PC-9 (cell line): ENCODE data around the gene LTBP3. TPM values are rescaled to one million over a fixed set of nuclear protein-coding genes. Genes with fewer than 3 reads are reported as not detected.
A peak's percentile ranks its signal among the peaks of the same experiment; 100 is the strongest.

Source experiments
- BruUV-seq: library from RNA; stranded (reverse); fragments of 400-500 nt; replicated peaks from 2 replicates; lab custom pipeline; 2021; lab: Mats Ljungman, UMichigan
- CTCF ChIA-PET: fragments of 300-600 bp; sonication (Branson Sonifier 250); formaldehyde crosslinking; loops from one replicate; lab custom pipeline; 2022; ENCODE audit warnings: antibody characterized with exemption; lab: Charles Lee
- POLR2A ChIA-PET: fragments of 300-600 bp; sonication (Branson Sonifier 250); formaldehyde crosslinking; loops from one replicate; lab custom pipeline; 2022; ENCODE audit warnings: antibody characterized with exemption; ENCODE audit not compliant: unreplicated experiment; lab: Charles Lee
- DNase-seq, 2 experiments: peaks; one replicate each; pipeline versions ENCODE4 v3.0.0 to v3.0.0-alpha.2; 2015 to 2022; ENCODE audit warnings: mixed read lengths in 1 of 2
- H2AFZ ChIP-seq: fragments of 200-600 bp; sonication (generic); 2 replicates; pipeline ENCODE4 v1.8.1; 2017; ENCODE audit warnings: antibody characterized with exemption
- H3F3A ChIP-seq: fragments of 200-600 bp; sonication (generic); 2 replicates; pipeline ENCODE4 v1.8.1; 2017; ENCODE audit warnings: antibody characterized with exemption, mild to moderate bottlenecking, low read depth; ENCODE audit not compliant: insufficient read depth
- H3K27ac ChIP-seq: fragments of 200-600 bp; sonication (generic); 2 replicates; pipeline ENCODE4 v1.6.1; 2016; ENCODE audit warnings: mixed run types
- H3K27me3 ChIP-seq: fragments of 200-600 bp; sonication (generic); 2 replicates; pipeline ENCODE4 v1.6.1; 2016; ENCODE audit warnings: low read depth, mixed run types; ENCODE audit not compliant: insufficient read depth
- H3K36me3 ChIP-seq: fragments of 200-600 bp; sonication (generic); 2 replicates; pipeline ENCODE4 v1.6.1; 2016; ENCODE audit warnings: low read depth, mixed run types
- H3K4me1 ChIP-seq: fragments of 200-600 bp; sonication (generic); replicated peaks from 2 replicates; pipeline ENCODE4 v1.6.1; 2016; ENCODE audit warnings: mixed run types; ENCODE audit not compliant: insufficient read depth
- H3K4me2 ChIP-seq: fragments of 200-600 bp; sonication (generic); 2 replicates; pipeline ENCODE4 v1.6.1; 2017; ENCODE audit warnings: mixed run types
- H3K4me3 ChIP-seq: fragments of 200-600 bp; sonication (generic); 2 replicates; pipeline ENCODE4 v1.6.1; 2016; ENCODE audit warnings: mixed run types
- H3K79me2 ChIP-seq: fragments of 200-600 bp; sonication (generic); 2 replicates; pipeline ENCODE4 v1.6.1; 2017; ENCODE audit warnings: low read depth, mixed run types
- H3K9me2 ChIP-seq: fragments of 200-600 bp; sonication (generic); 2 replicates; pipeline ENCODE4 v1.8.1; 2017; ENCODE audit warnings: mild to moderate bottlenecking; ENCODE audit not compliant: insufficient read depth
- H3K9me3 ChIP-seq: fragments of 200-600 bp; sonication (generic); 2 replicates; pipeline ENCODE4 v1.8.1; 2016; ENCODE audit warnings: low read depth; ENCODE audit not compliant: insufficient read depth
- H4K20me1 ChIP-seq: fragments of 200-600 bp; sonication (generic); 2 replicates; pipeline ENCODE4 v1.8.1; 2017; ENCODE audit not compliant: insufficient read depth
- EZH2 ChIP-seq: fragments of 200-600 bp; sonication (generic); IDR thresholded peaks from 2 replicates; pipeline ENCODE4 v1.8.0; 2017; ENCODE audit warnings: antibody characterized with exemption, low read depth
- intact Hi-C: fragments of 100-400 bp; cut with micrococcal nuclease; formaldehyde crosslinking; loops from one replicate; pipeline ENCODE4 v1.10.0; 2022; ENCODE audit not compliant: unreplicated experiment
- total RNA-seq: library from RNA; stranded (reverse); gene quantifications from 2 replicates; pipeline ENCODE4 v1.2.3, GENCODE V29; 2021
- TF ChIP-seq, protein P1 (sequence below): fragments of 200-600 bp; sonication (generic); conservative IDR thresholded peaks from 2 replicates; pipeline ENCODE4 v1.6.1; 2017; ENCODE audit warnings: mixed run types, antibody characterized with exemption, mild to moderate bottlenecking, moderate library complexity

The LTBP3 gene
- total RNA-seq, 1 experiment from 2014 or later, result 455 TPM

DNA sequence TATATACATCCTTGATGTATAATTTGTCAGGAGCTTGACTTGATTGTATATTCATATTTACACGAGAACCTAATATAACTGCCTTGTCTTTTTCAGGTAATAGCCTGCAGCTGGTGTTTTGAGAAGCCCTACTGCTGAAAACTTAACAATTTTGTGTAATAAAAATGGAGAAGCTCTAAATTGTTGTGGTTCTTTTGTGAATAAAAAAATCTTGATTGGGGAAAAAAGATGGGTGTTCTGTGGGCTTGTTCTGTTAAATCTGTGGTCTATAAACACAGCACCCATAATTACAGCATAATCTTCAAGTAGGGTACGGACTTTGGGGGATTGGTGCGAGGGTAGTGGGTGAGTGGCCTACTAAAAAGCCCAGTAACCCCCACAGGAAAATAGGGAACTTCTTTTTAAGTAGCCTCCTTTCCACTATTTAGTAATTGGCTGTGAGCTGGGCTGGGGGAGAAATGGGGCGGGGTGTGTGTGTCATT lies 51.8 kb downstream of the LTBP3 start:
- no peak for DNase-seq
- Histone ChIP-seq H3K9me2 (no peaks in the 10 kb centered on the region), H3K4me1 (peaks cover 56% of the 10 kb centered on the region), H3K9me3 (no peaks in the 10 kb centered on the region), H3K4me3 (peak overlapping the region; percentile 7; the same call in 1 of the 2 replicates), H3K36me3 (peaks cover 52% of the 10 kb centered on the region), H3K4me2 (peak overlapping the region; percentile 99), H3F3A (peaks cover 85% of the 10 kb centered on the region), H4K20me1 (peaks cover 59% of the 10 kb centered on the region), H3K79me2 (peaks cover 55% of the 10 kb centered on the region), H2AFZ (no peak overlapping the region), H3K27me3 (no peaks in the 10 kb centered on the region), H3K27ac (peak overlapping the region; percentile 97)
- intact Hi-C loops, result no loop called here
- BruUV-seq, result no TSS peak
- ChIA-PET CTCF (interaction anchor here (0.9 to 5.0 kb wide), 3 partner anchors 16 to 66 kb away, joined by 7 to 43 read pairs (median 22); partner anchors contain the start of gene FAM89B), POLR2A (interaction anchor here (0.6 to 2.9 kb wide), 11 partner anchors 7 to 82 kb away, joined by 3 to 61 read pairs (median 11); partner anchors contain the start of gene MALAT1)
- TF ChIP-seq, protein P1, sequence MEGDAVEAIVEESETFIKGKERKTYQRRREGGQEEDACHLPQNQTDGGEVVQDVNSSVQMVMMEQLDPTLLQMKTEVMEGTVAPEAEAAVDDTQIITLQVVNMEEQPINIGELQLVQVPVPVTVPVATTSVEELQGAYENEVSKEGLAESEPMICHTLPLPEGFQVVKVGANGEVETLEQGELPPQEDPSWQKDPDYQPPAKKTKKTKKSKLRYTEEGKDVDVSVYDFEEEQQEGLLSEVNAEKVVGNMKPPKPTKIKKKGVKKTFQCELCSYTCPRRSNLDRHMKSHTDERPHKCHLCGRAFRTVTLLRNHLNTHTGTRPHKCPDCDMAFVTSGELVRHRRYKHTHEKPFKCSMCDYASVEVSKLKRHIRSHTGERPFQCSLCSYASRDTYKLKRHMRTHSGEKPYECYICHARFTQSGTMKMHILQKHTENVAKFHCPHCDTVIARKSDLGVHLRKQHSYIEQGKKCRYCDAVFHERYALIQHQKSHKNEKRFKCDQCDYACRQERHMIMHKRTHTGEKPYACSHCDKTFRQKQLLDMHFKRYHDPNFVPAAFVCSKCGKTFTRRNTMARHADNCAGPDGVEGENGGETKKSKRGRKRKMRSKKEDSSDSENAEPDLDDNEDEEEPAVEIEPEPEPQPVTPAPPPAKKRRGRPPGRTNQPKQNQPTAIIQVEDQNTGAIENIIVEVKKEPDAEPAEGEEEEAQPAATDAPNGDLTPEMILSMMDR, result no peak
- no peak for TF ChIP-seq EZH2

DNA sequence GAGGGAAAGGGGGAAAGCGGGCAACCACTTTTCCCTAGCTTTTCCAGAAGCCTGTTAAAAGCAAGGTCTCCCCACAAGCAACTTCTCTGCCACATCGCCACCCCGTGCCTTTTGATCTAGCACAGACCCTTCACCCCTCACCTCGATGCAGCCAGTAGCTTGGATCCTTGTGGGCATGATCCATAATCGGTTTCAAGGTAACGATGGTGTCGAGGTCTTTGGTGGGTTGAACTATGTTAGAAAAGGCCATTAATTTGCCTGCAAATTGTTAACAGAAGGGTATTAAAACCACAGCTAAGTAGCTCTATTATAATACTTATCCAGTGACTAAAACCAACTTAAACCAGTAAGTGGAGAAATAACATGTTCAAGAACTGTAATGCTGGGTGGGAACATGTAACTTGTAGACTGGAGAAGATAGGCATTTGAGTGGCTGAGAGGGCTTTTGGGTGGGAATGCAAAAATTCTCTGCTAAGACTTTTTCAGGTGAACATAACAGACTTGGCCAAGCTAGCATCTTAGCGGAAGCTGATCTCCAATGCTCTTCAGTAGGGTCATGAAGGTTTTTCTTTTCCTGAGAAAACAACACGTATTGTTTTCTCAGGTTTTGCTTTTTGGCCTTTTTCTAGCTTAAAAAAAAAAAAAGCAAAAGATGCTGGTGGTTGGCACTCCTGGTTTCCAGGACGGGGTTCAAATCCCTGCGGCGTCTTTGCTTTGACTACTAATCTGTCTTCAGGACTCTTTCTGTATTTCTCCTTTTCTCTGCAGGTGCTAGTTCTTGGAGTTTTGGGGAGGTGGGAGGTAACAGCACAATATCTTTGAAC lies 52.5 kb downstream of the LTBP3 start:
- DNase-seq, result no peak
- Histone ChIP-seq H3K9me3 (no peaks in the 10 kb centered on the region), H3K36me3 (peaks cover 58% of the 10 kb centered on the region), H3F3A (peaks cover 91% of the 10 kb centered on the region), H4K20me1 (peaks cover 66% of the 10 kb centered on the region), H3K4me3 (peak overlapping the region; percentile 99; the same call in 1 of the 2 replicates), H3K4me1 (peaks cover 56% of the 10 kb centered on the region), H3K27ac (peak overlapping the region; percentile 97), H2AFZ (no peak overlapping the region), H3K27me3 (no peaks in the 10 kb centered on the region), H3K4me2 (peak overlapping the region; percentile 99), H3K9me2 (no peaks in the 10 kb centered on the region), H3K79me2 (peaks cover 61% of the 10 kb centered on the region)
- TF ChIP-seq, protein P1, result no peak
- TF ChIP-seq EZH2, result no peak
- intact Hi-C loops, result no loop called here
- CTCF ChIA-PET, result interaction anchor here (0.6 to 5.0 kb wide), 4 partner anchors 16 to 89 kb away, joined by 3 to 43 read pairs (median 14); partner anchors contain the start of gene FAM89B
- POLR2A ChIA-PET, result interaction anchor here (0.5 to 2.7 kb wide), 13 partner anchors 9 to 87 kb away, joined by 3 to 61 read pairs (median 11); partner anchors contain the start of gene SCYL1
- no TSS peak for BruUV-seq

DNA sequence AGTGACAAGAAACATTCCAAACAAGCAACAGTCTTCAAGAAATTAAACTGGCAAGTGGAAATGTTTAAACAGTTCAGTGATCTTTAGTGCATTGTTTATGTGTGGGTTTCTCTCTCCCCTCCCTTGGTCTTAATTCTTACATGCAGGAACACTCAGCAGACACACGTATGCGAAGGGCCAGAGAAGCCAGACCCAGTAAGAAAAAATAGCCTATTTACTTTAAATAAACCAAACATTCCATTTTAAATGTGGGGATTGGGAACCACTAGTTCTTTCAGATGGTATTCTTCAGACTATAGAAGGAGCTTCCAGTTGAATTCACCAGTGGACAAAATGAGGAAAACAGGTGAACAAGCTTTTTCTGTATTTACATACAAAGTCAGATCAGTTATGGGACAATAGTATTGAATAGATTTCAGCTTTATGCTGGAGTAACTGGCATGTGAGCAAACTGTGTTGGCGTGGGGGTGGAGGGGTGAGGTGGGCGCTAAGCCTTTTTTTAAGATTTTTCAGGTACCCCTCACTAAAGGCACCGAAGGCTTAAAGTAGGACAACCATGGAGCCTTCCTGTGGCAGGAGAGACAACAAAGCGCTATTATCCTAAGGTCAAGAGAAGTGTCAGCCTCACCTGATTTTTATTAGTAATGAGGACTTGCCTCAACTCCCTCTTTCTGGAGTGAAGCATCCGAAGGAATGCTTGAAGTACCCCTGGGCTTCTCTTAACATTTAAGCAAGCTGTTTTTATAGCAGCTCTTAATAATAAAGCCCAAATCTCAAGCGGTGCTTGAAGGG lies 53.3 kb downstream of the LTBP3 start:
- H3K27me3 ChIP-seq, result no peaks in the 10 kb centered on the region
- no peaks in the 10 kb centered on the region for H3K9me2 ChIP-seq
- H3K4me3 ChIP-seq, result peak overlapping the region; percentile 99
- peaks cover 69% of the 10 kb centered on the region for H3K79me2 ChIP-seq
- H2AFZ ChIP-seq, result no peak overlapping the region
- peaks cover 66% of the 10 kb centered on the region for H3K36me3 ChIP-seq
- no peaks in the 10 kb centered on the region for H3K9me3 ChIP-seq
- DNase-seq, result no peak
- peaks cover 95% of the 10 kb centered on the region for H3F3A ChIP-seq
- POLR2A ChIA-PET, result interaction anchor here (0.5 to 2.7 kb wide), 9 partner anchors 10 to 86 kb away, joined by 5 to 43 read pairs (median 9); partner anchors contain the start of gene SCYL1
- peak overlapping the region; percentile 97 for H3K27ac ChIP-seq
- CTCF ChIA-PET, result interaction anchor here (0.6 to 5.0 kb wide), 2 partner anchors 25 to 33 kb away, joined by 3 to 43 read pairs; no protein-coding TSS in a partner anchor
- H4K20me1 ChIP-seq, result peaks cover 74% of the 10 kb centered on the region
- peaks cover 56% of the 10 kb centered on the region for H3K4me1 ChIP-seq
- H3K4me2 ChIP-seq, result peak overlapping the region; percentile 99
- intact Hi-C loops, result no loop called here
- no TSS peak for BruUV-seq
- no peak for TF ChIP-seq EZH2
- TF ChIP-seq, protein P1, result no peak
